Activated CD4-positive, alpha-beta T cell treated with anti-CD3 and anti-CD28 coated beads, Interleukin-2, Interleukin-4, amounts not matched to agents 100 ng/mL and 50 ng/mL, durations not matched to agents 16 hours and 8 hours (primary cell): ENCODE data around the gene ZNF609.
A peak's percentile ranks its signal among the peaks of the same experiment; 100 is the strongest.

ENCODE experiments used
- DNase-seq: peaks from one replicate; pipeline ENCODE4 v3.0.0-alpha.2; 2020; ENCODE audit warnings: low spot score

Gene ZNF609

DNA sequence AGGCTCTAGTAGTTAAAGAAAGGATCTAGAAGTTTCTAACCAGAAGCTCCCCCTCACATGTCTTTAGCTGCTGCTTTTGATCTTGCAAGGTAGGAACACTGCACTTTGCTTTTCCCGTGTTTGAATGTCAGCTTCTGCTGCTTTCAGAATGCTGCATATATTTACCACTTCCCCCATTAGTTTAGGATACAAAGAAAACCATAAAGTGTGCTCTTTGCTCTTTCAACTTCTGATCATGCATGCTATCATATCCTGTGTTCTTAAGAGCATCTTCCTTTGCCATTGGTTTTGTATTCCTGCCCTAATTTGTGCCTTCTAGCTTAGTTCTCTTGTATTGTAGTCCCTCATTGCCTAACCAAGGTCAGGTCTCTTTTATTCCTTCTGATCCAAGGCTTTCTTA, 43.3 kb downstream of the ZNF609 start:
- no peak for DNase-seq

DNA sequence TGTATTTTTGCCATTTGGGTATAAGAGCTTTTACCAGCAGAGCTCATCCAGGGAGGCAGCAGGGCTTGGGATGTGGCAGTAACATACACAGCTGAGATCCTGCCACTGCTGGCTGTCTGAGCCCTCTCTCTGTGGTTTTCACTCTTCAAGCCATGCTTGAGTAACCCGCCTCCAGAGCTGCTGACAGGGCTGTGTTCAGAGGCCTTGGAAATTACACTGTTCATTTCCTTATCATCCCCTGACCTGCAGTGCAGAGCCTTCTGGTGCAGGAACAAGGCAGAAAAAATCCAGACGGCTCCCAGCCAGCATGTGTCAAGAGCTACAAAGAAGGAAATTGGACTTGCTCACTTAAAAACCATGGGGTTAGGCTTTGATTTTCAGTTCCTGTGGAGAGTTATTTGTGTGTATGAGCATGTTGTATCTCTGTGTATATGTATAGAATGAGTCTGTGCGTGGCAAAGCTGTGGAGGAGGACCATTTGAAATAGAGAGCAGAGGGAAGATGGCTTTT, 47.0 kb downstream of the ZNF609 start:
- no peak for DNase-seq

DNA sequence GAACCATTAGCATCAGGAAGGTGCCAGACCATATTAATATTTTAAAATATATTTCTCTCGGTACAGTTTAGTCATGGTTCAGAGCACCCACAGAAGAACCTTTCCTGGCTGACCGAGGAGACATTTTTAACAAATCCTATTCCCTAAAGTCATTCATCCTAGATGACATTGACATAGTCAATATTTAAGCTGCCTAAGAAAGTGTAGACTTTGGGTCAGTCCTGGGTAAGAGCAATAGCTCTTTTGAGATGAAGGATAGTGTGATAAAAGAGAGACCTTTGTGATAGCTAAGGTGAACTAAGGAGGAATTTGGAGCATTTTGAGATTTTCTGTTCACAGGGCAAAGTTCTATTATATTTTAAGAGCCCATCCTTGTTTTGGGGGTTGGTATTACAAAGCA, 47.5 kb downstream of the ZNF609 start:
- DNase-seq, result no peak

DNA sequence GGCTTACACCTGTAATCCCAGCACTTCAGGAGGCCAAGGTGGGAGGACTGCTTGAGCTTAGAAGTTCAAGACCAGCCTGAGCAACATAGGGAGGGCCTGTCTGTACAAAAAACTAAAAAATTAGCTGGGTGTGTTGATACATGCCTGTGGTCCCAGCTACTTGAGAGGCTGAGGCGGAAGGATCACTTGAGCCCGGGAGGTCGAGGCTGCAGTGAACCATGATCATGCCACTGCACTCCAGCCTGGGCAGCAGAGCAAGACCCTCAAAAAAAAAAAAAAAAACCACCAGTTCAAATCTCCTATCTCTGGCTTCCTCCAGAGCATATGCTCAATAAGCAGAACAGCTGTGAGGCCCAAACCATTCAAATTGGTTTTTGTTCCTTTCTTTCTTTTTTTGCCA, 53.4 kb downstream of the ZNF609 start:
- DNase-seq, result no peak

DNA sequence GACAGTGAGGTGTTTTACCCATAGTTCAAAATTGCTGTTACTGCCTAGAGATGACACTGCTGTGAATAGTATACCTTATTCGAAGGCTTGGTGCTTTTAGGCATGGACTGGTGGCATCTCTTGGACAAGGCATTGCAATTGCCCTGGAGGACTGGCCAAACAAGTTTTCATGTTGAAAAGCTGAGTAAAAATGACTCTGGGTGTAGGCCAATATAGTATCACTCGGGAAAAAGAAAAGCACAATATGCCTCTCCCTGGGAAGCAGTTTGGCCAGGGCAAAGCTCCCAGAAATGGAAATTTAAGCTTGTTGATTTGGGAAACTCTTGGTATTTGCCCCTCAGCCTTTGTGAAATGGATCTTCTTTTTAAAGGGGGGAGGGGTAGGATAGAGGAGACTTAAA, 54.8 kb downstream of the ZNF609 start:
- DNase-seq, result no peak

DNA sequence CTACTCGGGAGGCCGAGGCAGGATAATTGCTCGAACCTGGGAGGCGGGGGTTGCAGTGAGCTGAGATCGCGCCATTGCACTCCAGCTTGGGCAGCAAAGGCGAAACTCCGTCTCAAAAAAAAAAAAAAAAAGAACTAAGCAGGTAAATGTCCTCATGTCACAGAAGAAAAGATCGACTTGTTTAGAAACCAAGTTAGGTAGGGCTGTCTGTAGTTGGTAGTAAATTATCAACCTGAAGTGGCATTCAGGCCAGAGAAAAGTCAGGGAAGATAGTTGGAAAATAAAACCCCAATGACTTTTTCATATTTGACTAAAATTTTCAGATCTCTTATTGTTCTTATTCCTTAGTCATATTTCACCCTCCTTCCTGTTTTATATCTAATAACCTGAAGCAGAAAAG, 55.4 kb downstream of the ZNF609 start:
- no peak for DNase-seq

DNA sequence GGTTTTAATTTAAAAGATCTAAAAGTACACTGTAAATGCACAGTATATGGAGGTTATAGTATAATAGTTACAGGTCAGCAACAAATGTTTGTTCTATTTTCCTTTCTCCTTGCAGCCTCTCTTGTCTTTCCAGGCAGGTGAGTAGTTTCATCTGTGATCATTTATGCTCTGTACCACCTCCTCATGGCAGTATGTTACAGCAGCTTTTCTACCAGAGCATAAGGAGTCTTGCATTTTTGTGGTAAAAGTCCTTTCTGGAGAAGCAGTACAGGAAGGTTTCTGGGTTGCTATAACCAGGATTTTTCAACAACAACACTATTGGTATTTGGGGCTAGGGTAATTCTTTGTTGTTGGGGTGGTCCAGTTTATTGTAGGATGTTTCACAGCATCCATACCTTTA, 59.5 kb downstream of the ZNF609 start:
- no peak for DNase-seq

DNA sequence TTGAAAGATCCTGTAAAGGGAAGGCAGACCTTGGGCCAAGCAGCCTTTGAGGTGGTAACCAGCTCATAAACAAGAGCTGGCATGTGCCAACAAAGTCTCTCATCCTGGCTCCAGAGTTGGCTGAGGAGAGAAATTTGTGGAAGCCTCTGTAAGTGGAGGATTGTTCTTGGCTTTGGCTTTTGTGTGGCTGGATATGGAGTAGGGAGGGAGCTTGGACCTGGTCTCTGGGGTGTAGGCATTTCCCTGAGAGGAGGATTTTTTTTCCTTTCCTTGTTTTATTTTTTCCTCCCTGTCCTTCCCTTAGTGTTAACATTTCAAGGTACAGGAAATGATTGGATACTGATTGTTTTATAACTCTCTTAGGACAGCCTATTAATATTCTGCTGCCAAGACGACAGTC, 60.8 kb downstream of the ZNF609 start:
- DNase-seq, result no peak

DNA sequence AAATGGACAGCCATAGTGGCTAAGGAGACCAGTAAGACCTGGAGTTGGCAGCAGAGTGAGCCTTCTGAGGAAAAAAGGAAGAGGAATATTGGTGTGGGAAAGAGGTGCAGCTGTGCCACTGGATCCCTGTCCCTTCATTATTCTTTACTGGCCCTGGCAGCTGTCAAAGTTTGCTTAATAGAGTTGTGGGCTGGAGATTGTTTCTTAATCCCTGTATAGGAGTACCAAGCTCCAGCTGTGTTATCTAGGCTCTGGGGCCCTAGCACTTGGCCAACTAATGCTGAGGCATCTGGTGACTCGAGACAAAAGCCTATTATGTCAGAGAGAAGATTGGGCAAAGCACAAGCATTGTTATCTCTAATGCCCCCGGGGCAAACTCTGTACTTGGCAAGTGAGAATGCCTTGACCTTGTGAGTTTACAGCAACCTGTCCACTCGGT, 61.4 kb downstream of the ZNF609 start:
- no peak for DNase-seq

DNA sequence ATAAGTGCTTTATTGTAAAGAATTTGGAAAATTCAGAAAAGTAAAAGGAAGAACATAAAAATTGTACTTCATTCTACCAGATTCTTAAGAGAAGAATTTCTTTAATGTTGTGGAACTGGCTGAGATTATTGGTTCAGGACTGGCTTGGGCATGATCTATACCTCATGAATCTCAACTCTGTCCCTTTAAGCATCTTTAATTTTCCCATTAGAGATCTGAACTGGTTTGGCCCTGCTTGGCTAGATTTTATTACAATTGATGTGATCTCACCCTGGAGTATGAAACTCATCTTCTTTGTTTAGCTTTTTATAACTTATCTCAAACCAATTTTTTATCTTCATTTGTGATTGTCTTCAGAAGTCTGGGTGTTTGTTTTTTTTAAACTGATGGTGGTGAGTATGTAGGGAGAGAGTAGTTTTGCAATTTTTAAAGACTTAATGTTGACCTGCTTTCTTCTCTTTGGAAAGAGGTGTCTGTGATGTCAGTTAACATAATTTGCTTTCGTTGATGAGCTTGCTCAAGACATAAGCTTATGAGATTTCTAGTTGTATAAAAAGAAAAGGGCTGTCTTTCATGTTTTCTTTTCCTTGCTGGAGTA, 61.9 kb downstream of the ZNF609 start:
- DNase-seq, result no peak

DNA sequence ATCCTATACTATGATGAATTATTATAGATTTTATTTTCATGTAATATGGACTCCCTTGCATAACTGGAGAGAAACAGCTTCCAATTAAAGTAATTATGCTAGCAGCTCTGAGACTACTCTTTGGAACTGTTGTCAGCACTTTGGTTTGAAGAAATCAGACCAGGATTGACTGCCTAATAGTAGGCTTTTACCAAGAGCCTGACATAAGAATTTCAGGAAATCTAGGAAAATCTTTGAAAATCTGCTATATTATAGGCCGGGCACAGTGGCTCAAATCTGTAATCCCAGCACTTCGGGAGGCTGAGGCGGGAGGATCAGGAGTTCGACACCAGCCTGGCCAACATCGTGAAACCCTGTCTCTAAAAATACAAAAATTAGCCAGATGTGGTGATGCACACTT, 62.9 kb downstream of the ZNF609 start:
- DNase-seq, result no peak

DNA sequence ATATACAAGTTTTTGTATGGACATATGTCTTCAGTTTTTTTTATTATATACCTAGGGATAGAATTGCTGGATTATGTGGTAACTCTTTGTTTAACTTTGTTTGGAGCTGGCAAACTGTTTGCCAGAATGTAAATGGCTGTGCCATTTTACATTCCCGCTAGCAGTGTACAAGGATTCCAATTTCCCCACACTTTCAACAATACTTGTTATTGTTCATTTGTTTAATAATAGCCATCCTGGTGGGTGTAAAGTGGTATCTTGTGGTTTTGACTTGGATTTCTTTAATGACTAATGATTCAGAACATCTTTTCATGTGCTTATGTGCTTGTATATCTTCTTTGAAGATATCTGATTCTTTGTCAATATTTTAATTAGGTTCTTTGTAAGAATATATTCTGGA, 64.4 kb downstream of the ZNF609 start:
- DNase-seq, result no peak

DNA sequence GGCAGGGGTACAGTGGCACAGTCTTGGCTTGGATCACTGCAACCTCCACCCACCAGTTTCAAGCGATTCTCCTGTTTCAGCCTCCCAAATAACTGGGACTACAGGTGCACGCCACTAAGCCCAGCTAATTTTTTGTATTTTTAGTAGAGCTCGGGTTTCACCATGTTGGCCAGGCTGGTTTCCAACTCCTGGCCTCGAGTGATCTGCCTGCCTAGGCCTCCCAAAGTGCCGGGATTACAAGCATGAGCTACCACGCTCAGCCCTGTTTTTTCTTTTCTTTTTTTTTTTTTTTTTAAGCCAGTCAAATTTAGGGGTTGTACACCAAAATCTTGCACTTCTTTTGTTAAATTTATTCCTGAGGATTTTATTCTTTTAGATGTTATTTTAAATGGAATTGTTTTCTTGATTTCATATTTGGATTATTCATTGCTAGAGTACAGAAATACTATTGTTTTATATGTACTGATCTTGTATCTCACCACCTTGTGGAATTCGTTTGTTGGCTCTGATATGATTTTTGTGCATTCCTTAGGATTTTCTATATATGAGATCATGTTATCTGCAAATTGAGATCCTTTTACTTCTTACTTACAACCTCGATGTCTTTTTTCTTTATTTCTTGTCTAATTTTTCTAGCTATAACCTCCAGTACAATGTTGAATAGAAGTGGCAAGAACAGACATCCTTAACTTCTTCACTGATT, 65.6 kb downstream of the ZNF609 start:
- DNase-seq, result no peak

DNA sequence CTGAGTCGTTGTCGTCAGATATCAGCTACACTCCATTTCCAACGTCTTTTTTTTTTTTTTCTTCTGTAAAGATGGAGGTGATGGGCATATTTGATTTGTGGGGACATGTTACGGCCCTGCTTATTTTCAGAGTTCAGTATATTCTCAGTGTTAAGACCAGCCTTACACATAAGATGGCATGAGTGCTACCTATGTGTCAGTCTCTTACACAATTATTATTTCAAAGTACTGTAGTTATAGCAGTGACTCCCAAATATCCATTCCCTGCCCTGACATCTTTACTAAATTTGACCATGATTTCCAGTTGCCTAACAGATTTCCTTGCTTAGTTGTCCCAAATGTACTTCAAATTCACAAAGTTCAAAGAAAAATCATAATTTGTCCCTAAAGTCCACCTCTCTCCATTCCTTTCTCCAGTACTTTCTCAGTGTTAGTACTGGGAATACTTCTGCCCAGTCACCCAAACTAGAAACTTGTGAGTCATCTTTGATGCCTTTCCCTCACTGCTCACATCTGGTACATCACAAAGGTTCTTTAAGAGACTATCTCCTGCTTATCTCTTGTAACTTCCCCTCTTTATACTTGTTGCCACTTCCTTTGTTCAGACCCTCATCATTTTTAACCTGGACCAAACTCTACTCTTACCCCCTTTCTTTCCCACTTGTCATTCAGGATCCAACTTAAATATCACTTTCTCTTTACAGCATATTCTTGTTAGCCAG, 67.0 kb downstream of the ZNF609 start:
- no peak for DNase-seq

DNA sequence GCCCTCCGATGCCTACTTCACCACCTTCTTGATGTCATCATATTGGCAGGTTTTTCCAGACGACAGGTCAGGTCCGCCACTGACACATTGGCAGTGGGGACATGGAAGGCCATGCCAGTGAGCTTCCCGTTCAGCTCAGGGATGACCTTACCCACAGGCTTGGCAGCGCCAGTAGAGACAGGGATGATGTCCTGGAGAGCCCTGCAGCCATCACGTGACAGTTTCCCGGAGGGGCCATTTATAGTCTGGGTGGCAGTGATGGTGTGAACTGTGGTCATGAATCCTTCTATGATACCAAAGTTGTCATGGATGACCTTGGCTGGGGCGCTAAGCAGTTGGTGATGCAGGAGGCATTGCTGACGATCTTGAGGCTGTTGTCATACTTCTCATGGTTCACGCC, 68.5 kb downstream of the ZNF609 start:
- no peak for DNase-seq

DNA sequence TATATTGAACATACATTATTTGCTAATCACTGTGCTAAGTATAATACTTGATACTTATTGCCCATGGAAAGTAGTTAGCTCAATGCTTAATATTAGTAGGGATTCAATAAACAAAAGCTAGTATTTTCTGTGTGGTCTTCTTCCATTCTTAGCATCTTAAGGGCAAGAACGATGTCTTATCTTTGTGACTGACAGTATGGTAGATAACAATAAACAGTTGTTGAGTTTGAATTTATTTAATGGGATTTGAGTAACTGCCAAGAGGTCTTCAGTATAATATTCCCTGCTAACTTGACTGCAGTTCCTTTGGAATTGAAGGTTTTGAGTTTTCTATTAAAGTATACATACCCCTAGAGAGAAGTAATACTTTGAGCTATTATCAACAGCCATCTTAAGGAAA, 70.1 kb downstream of the ZNF609 start:
- DNase-seq, result no peak

DNA sequence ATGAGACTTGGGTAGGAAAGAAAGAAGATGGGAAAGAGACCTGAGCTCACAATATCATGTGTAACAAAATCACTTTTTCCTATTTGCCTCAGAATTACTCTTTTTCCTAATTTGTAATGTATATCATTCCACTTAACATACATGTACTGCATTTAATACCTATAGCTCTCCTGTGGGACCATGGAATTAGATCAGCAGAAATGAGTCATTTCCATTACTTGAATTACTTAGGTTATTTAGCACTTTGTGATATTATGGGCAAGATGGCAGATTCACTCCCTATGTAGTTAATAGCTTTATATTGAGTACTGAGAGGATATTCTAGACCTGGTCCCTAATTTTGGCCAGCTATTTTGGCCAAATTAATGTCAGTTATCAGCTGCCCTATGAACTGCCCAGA, 70.5 kb downstream of the ZNF609 start:
- DNase-seq, result no peak

DNA sequence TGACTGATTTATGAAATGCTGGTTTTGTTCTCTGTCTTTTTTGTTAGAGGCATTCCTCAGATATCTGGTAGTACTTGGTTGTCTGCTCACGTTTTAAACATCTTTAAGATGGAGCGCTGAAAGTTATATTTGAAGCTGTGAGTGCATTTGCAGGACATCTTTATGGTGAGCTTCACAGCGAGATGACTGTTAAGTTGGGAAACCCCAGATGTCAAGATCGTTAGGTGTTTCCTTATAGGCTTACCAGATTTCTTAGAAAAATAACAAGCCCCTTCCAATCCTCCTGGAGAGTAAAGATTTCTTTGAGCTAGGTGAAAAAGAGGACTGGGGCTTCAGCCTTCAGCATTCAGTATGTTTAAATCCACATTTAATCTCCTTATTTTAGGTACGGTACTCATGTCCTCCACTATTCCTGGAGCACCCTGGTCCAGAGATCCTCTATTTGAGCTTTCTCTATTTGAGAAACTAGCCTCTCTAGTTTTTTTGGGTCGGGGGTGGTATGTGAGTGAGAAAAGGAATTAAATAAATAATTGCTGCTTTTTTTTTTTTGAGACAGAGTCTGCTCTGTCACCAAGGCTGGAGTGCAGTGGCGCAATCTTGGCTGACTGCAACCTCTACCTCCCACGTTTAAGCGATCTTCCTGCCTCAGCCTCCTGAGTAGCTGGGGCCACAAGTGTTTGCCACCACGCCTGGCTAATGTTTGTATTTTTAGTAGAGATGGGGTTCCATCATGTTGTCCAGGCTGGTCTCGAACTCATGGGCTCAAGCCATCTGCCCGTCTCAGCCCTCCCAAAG, 72.3 kb downstream of the ZNF609 start:
- DNase-seq, result peak; percentile 35

DNA sequence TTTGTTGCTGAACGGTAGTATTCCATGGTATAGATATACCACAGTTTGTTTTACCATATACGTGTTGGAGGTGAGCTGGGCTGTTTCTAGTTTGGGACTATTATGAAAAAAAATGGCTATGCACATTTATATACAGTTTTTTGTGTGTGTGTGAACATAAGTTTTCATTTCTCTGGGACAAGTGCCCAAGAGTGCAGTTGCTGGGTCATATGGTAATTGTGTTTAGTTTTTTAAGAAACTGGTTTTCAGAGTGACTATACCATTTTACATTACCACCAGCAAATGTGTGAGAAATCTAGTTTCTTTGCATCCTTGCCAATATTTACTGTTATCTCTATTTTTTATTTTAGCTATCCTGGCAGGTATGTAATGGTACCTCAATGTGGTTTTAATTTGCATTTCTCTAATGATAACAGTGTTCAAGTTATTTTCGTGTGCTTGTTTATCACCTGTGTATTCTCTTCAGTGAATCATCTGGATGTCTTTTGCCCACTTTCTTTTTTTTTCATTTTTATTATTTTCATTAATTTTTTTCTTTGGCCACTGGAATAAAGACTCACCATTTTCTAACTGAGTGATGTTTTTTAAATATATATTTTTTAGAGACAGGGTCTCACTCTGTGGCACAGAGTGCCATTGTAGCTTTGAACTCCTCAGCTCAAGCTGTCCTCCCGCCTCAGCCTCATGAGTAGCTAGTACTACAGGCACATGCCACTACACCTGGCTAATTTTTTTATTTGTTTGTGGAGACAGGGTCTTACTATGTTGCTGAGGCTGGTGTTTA, 75.3 kb downstream of the ZNF609 start:
- DNase-seq, result no peak

DNA sequence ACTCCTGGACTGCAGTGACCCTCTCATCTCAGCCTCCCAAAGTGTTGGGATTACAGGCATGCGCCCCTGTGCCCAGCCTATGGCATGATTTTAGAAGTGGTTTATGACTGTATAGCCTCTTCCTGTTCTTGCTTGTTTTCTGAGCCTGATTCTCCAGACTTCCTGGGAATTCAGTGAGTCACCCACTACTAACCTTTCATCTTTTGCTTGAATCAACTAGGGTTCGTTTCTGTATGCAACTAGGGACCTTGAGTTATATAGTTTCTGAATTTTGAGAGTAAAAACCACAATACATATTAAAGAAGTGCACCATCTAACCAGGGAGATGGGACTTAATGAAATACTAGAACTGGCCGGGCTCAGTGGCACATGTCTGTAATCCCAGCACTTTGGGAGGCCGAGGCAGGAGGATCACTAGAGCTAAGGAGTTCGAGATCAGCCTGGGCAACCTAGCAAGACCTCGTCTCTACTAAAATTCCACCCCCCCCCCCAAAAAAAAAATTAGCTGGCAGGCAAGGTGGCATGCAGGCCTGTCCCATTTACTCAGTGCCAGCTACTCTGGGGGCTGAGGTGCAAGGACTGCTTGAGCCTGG, 76.0 kb downstream of the ZNF609 start:
- DNase-seq, result peak; percentile 50

DNA sequence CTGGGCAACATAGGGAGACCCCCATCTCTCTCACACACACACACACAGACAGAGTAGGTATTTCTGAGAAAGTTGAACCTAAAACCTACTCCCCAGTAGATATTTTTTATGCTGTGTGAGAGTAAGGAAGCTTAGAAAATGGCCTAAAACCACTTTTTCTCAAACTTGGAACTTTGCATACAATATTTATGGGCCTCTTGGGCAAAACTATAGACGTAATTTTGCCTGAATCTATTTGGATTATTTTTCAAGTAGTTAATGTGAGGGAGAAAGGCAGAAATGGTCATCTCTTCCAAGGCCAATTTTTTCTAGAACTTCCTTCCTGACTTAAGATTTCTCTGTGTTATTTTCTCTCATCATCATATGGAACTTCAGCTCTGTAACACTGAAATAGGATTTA, 81.7 kb downstream of the ZNF609 start:
- no peak for DNase-seq
